GM23338 (cell line): Measurements from ENCODE around the gene CFAP74. TPM values are rescaled to one million over a fixed set of nuclear protein-coding genes. Genes with fewer than 3 reads are reported as not detected.

Experiments used
- ATAC-seq: fragments of 200-7000 bp; cut with Tn5 transposase; 3 replicates; pipeline ENCODE4 v1.9.1; 2020
- DNase-seq: peaks from one replicate; pipeline ENCODE4 v3.0.0-alpha.2; 2015; ENCODE audit warnings: low spot score
- H2AFZ ChIP-seq: fragments of 200-600 bp; sonication (generic); 2 replicates; pipeline ENCODE4 v1.8.0; 2016; ENCODE audit warnings: antibody characterized with exemption, mild to moderate bottlenecking, moderate library complexity
- H3F3A ChIP-seq: fragments of 200-600 bp; sonication (generic); replicated peaks from 2 replicates; pipeline ENCODE4 v1.8.0; 2017; ENCODE audit warnings: antibody characterized with exemption, mixed run types, low read depth
- H3K27ac ChIP-seq: fragments of 200-600 bp; sonication (generic); 2 replicates; pipeline ENCODE4 v1.6.1; 2016; ENCODE audit warnings: low read depth
- H3K27me3 ChIP-seq: fragments of 200-600 bp; sonication (generic); 2 replicates; pipeline ENCODE4 v1.8.0; 2016; ENCODE audit warnings: mild to moderate bottlenecking, mixed run types, moderate library complexity; ENCODE audit not compliant: insufficient read depth
- H3K36me3 ChIP-seq: fragments of 200-600 bp; sonication (generic); 2 replicates; pipeline ENCODE4 v1.8.0; 2016; ENCODE audit warnings: mild to moderate bottlenecking; ENCODE audit not compliant: insufficient read depth
- H3K4me1 ChIP-seq: fragments of 200-600 bp; sonication (generic); 2 replicates; pipeline ENCODE4 v1.8.0; 2016; ENCODE audit warnings: mild to moderate bottlenecking, moderate library complexity; ENCODE audit not compliant: insufficient read depth
- H3K4me2 ChIP-seq: fragments of 200-600 bp; sonication (generic); 2 replicates; pipeline ENCODE4 v1.7.1; 2017; ENCODE audit warnings: mixed run types
- H3K4me3 ChIP-seq: fragments of 200-600 bp; sonication (generic); 2 replicates; pipeline ENCODE4 v1.6.1; 2016; ENCODE audit warnings: mixed run types
- H3K79me2 ChIP-seq: fragments of 200-600 bp; sonication (generic); replicated peaks from 2 replicates; pipeline ENCODE4 v1.8.0; 2017; ENCODE audit warnings: mild to moderate bottlenecking; ENCODE audit not compliant: insufficient read depth
- H3K9me2 ChIP-seq: fragments of 200-600 bp; sonication (generic); 2 replicates; pipeline ENCODE4 v1.8.0; 2017; ENCODE audit not compliant: insufficient read depth
- H4K20me1 ChIP-seq: fragments of 200-600 bp; sonication (generic); replicated peaks from 2 replicates; pipeline ENCODE4 v1.8.0; 2017; ENCODE audit warnings: mild to moderate bottlenecking; ENCODE audit not compliant: insufficient read depth
- H3K27ac Mint-ChIP-seq: 2 replicates; pipeline ENCODE4 v1.8.0; 2020; ENCODE audit warnings: inconsistent platforms, mild to moderate bottlenecking, moderate library complexity, mixed read lengths
- H3K27me3 Mint-ChIP-seq: 3 replicates; pipeline ENCODE4 v1.8.0; 2022; ENCODE audit warnings: low read depth, mild to moderate bottlenecking, moderate library complexity, mixed read lengths, inconsistent platforms; ENCODE audit not compliant: insufficient read depth, poor library complexity
- H3K36me3 Mint-ChIP-seq: 3 replicates; pipeline ENCODE4 v1.8.0; 2021; ENCODE audit warnings: low read depth, mild to moderate bottlenecking, inconsistent platforms, moderate library complexity, mixed read lengths
- H3K4me1 Mint-ChIP-seq: 3 replicates; pipeline ENCODE4 v1.8.0; 2020; ENCODE audit warnings: mild to moderate bottlenecking, inconsistent platforms, mixed read lengths
- H3K4me3 Mint-ChIP-seq: 3 replicates; pipeline ENCODE4 v1.8.0; 2021; ENCODE audit warnings: moderate library complexity, mild to moderate bottlenecking, inconsistent platforms, mixed read lengths
- H3K9me3 Mint-ChIP-seq: 3 replicates; pipeline ENCODE4 v1.8.0; 2020; ENCODE audit warnings: moderate library complexity, mild to moderate bottlenecking, inconsistent platforms, mixed read lengths
- EZH2 ChIP-seq: fragments of 200-600 bp; sonication (generic); IDR thresholded peaks from one replicate; pipeline ENCODE4 v1.8.0; 2017; ENCODE audit warnings: antibody characterized with exemption, mild to moderate bottlenecking, low read depth; ENCODE audit not compliant: unreplicated experiment
- EZH2phosphoT487 ChIP-seq: fragments of 200-600 bp; sonication (generic); IDR thresholded peaks from one replicate; pipeline ENCODE4 v1.8.1; 2018; ENCODE audit warnings: antibody characterized with exemption; ENCODE audit not compliant: unreplicated experiment
- JUNB ChIP-seq: IDR thresholded peaks from one replicate; pipeline ENCODE4 v1.6.1; 2016; ENCODE audit warnings: antibody characterized with exemption; ENCODE audit not compliant: unreplicated experiment
- NANOG ChIP-seq: IDR thresholded peaks from 2 replicates; pipeline ENCODE4 v1.6.1; 2016; ENCODE audit warnings: antibody characterized with exemption, borderline replicate concordance
- POLR2AphosphoS5 ChIP-seq: IDR thresholded peaks from 2 replicates; pipeline ENCODE4 v1.6.1; 2016; ENCODE audit warnings: antibody characterized with exemption, low read depth
- polyA plus RNA-seq: library from polyadenylated mRNA; unstranded; fragments of >200 nt; fragmentation: Nextera tagmentation; extraction: Ambion mirVana; gene quantifications from 2 replicates; pipeline ENCODE4 v1.2.1, GENCODE V29; 2016
- total RNA-seq: library from RNA; depleted of rRNA; stranded (reverse); fragments of >200 nt; shearing (Covaris generic); gene quantifications from 2 replicates; pipeline ENCODE4 v1.2.3, GENCODE V29; 2014
- TF ChIP-seq, protein P1 (sequence below): IDR thresholded peaks from one replicate; pipeline ENCODE4 v1.6.1; 2018; ENCODE audit warnings: antibody characterized with exemption; ENCODE audit not compliant: unreplicated experiment
- TF ChIP-seq, protein P2 (sequence below), 2 experiments: fragments of 200-600 bp in 1 of 2; sonication (generic) in 1 of 2; conservative IDR thresholded peaks; 2 replicates each; pipeline versions ENCODE4 v1.5.1 to v1.6.1; 2016 to 2017; ENCODE audit warnings: antibody characterized with exemption in 2 of 2, low read depth in 2 of 2, mild to moderate bottlenecking in 2 of 2, moderate library complexity in 1 of 2
- TF ChIP-seq, protein P3 (sequence below): fragments of 250-450 bp; sonication (Bioruptor Pico); IDR thresholded peaks from 2 replicates; pipeline ENCODE4 v1.5.0; 2020; ENCODE audit warnings: mild to moderate bottlenecking, moderate library complexity

Gene CFAP74
- total and polyA plus RNA-seq, 2 experiments from 2014 or later = 0.21 TPM; not detected in 1

GRCh38 chr1:1926886-1927660, 76.5 kb downstream of the CFAP74 start (continued):
- TF ChIP-seq, protein P1, sequence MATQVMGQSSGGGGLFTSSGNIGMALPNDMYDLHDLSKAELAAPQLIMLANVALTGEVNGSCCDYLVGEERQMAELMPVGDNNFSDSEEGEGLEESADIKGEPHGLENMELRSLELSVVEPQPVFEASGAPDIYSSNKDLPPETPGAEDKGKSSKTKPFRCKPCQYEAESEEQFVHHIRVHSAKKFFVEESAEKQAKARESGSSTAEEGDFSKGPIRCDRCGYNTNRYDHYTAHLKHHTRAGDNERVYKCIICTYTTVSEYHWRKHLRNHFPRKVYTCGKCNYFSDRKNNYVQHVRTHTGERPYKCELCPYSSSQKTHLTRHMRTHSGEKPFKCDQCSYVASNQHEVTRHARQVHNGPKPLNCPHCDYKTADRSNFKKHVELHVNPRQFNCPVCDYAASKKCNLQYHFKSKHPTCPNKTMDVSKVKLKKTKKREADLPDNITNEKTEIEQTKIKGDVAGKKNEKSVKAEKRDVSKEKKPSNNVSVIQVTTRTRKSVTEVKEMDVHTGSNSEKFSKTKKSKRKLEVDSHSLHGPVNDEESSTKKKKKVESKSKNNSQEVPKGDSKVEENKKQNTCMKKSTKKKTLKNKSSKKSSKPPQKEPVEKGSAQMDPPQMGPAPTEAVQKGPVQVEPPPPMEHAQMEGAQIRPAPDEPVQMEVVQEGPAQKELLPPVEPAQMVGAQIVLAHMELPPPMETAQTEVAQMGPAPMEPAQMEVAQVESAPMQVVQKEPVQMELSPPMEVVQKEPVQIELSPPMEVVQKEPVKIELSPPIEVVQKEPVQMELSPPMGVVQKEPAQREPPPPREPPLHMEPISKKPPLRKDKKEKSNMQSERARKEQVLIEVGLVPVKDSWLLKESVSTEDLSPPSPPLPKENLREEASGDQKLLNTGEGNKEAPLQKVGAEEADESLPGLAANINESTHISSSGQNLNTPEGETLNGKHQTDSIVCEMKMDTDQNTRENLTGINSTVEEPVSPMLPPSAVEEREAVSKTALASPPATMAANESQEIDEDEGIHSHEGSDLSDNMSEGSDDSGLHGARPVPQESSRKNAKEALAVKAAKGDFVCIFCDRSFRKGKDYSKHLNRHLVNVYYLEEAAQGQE = no peak
- TF ChIP-seq POLR2AphosphoS5 = no peak
- no peak for TF ChIP-seq EZH2

DNA sequence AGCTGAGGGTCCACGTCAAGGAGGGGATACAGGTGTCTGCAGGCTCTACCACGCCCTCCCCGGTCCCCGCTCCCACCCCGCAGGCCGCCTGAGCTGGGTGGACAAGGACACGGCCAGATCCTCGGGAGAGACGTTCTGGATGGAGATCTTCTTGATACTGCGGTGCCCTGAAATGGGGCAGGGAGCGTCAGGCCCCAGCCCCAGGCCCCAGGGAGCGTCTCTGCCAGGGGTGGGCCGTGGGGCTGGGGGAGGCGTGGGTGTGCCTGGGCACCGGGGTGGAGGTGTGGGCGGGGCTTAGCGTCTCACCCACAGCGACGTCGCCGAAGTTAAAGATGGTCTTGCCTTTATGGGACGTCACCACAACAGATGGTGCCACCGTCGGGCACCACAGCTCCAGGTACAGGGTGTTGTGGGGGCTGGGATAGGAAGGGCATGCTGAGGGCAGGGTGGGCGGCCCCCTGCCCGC, 77.2 kb downstream of the CFAP74 start:
- H3K27ac Mint-ChIP-seq = no peak overlapping the region
- ATAC-seq (no peak), DNase-seq (no peak)
- no peaks in the 10 kb centered on the region for H3K36me3 Mint-ChIP-seq
- Histone ChIP-seq H3K36me3 (no peaks in the 10 kb centered on the region), H3K4me1 (no peaks in the 10 kb centered on the region), H4K20me1 (no peaks in the 10 kb centered on the region), H3F3A (0 out of 2 replicates have a peak, but pooled peaks cover 3% of the 10 kb centered on the region), H3K79me2 (no peaks in the 10 kb centered on the region), H3K4me3 (no peak overlapping the region), H3K4me2 (no peak overlapping the region), H3K9me2 (no peaks in the 10 kb centered on the region), H3K27ac (no peak overlapping the region), H3K27me3 (no peaks in the 10 kb centered on the region), H2AFZ (no peak overlapping the region)
- H3K27me3 Mint-ChIP-seq = peaks cover 7% of the 10 kb centered on the region
- H3K4me1 Mint-ChIP-seq = no peaks in the 10 kb centered on the region; the same call in 2 of the 3 replicates
- no peak overlapping the region for H3K4me3 Mint-ChIP-seq
- peaks cover 12% of the 10 kb centered on the region for H3K9me3 Mint-ChIP-seq
- TF ChIP-seq EZH2 (no peak), POLR2AphosphoS5 (no peak), JUNB (no peak), EZH2phosphoT487 (no peak), NANOG (no peak)
- TF ChIP-seq, protein P2, sequence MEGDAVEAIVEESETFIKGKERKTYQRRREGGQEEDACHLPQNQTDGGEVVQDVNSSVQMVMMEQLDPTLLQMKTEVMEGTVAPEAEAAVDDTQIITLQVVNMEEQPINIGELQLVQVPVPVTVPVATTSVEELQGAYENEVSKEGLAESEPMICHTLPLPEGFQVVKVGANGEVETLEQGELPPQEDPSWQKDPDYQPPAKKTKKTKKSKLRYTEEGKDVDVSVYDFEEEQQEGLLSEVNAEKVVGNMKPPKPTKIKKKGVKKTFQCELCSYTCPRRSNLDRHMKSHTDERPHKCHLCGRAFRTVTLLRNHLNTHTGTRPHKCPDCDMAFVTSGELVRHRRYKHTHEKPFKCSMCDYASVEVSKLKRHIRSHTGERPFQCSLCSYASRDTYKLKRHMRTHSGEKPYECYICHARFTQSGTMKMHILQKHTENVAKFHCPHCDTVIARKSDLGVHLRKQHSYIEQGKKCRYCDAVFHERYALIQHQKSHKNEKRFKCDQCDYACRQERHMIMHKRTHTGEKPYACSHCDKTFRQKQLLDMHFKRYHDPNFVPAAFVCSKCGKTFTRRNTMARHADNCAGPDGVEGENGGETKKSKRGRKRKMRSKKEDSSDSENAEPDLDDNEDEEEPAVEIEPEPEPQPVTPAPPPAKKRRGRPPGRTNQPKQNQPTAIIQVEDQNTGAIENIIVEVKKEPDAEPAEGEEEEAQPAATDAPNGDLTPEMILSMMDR (conservative IDR thresholded peaks at IDR 0.05; ENCODE audit: low read depth in 2 of 2) = no peak
- TF ChIP-seq, protein P3, sequence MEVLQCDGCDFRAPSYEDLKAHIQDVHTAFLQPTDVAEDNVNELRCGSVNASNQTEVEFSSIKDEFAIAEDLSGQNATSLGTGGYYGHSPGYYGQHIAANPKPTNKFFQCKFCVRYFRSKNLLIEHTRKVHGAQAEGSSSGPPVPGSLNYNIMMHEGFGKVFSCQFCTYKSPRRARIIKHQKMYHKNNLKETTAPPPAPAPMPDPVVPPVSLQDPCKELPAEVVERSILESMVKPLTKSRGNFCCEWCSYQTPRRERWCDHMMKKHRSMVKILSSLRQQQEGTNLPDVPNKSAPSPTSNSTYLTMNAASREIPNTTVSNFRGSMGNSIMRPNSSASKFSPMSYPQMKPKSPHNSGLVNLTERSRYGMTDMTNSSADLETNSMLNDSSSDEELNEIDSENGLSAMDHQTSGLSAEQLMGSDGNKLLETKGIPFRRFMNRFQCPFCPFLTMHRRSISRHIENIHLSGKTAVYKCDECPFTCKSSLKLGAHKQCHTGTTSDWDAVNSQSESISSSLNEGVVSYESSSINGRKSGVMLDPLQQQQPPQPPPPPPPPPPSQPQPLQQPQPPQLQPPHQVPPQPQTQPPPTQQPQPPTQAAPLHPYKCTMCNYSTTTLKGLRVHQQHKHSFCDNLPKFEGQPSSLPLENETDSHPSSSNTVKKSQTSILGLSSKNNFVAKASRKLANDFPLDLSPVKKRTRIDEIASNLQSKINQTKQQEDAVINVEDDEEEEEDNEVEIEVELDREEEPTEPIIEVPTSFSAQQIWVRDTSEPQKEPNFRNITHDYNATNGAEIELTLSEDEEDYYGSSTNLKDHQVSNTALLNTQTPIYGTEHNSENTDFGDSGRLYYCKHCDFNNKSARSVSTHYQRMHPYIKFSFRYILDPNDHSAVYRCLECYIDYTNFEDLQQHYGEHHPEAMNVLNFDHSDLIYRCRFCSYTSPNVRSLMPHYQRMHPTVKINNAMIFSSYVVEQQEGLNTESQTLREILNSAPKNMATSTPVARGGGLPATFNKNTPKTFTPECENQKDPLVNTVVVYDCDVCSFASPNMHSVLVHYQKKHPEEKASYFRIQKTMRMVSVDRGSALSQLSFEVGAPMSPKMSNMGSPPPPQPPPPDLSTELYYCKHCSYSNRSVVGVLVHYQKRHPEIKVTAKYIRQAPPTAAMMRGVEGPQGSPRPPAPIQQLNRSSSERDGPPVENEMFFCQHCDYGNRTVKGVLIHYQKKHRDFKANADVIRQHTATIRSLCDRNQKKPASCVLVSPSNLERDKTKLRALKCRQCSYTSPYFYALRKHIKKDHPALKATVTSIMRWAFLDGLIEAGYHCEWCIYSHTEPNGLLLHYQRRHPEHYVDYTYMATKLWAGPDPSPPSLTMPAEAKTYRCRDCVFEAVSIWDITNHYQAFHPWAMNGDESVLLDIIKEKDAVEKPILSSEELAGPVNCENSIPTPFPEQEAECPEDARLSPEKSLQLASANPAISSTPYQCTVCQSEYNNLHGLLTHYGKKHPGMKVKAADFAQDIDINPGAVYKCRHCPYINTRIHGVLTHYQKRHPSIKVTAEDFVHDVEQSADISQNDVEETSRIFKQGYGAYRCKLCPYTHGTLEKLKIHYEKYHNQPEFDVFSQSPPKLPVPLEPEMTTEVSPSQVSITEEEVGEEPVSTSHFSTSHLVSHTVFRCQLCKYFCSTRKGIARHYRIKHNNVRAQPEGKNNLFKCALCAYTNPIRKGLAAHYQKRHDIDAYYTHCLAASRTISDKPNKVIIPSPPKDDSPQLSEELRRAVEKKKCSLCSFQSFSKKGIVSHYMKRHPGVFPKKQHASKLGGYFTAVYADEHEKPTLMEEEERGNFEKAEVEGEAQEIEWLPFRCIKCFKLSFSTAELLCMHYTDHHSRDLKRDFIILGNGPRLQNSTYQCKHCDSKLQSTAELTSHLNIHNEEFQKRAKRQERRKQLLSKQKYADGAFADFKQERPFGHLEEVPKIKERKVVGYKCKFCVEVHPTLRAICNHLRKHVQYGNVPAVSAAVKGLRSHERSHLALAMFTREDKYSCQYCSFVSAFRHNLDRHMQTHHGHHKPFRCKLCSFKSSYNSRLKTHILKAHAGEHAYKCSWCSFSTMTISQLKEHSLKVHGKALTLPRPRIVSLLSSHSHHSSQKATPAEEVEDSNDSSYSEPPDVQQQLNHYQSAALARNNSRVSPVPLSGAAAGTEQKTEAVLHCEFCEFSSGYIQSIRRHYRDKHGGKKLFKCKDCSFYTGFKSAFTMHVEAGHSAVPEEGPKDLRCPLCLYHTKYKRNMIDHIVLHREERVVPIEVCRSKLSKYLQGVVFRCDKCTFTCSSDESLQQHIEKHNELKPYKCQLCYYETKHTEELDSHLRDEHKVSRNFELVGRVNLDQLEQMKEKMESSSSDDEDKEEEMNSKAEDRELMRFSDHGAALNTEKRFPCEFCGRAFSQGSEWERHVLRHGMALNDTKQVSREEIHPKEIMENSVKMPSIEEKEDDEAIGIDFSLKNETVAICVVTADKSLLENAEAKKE = no peak
- TF ChIP-seq, protein P1 = no peak
